Activated CD4-positive, alpha-beta T cell treated with anti-CD3 and anti-CD28 coated beads, Interleukin-10, Interleukin-2, amounts not matched to agents 100 ng/mL and 50 ng/mL, durations not matched to agents 16 hours and 8 hours (primary cell): ENCODE data around the gene ELL2.
A peak's percentile ranks its signal among the peaks of the same experiment; 100 is the strongest.

ENCODE experiments used
- DNase-seq: peaks from one replicate; pipeline ENCODE4 v3.0.0-alpha.2; 2020

ELL2 gene

DNA sequence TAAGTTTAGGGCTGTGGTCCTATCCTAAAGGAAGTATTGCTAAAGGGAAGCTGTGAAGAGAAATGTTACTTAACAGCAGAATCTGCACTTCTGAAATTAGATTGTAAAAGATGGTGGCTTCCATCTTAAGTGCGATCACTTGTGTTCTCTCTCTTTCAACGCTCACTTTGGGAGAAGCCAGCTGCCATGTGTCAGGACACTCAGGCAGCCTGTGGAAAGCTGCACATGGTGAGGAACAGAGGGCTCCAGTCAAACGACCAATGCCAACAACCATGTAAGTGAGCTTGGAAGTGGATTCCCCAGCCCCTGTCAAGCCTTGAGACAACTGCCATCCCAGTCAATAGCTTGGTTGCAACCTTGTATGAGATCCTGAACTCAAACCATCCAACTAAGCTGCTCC, 87.4 kb downstream of the ELL2 start:
- no peak for DNase-seq

DNA sequence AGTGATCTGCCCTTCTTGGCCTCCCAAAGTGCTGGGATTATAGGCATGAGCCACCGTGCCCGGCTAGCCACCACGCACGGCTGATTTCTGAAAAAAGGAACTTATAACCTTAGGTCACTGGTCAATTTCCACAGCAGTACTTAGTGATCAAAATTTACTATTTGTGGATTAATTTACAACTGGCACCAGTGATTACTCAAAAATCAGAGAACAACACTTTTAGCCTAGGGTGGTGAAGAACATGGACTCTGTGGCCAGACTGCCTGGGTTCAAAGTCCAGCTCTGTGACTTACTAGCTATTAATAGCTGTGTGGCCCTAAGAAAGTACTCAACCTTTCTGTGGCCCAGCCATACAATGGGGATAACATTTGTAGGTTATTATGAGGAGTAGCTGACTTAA, 88.3 kb downstream of the ELL2 start:
- DNase-seq = no peak

DNA sequence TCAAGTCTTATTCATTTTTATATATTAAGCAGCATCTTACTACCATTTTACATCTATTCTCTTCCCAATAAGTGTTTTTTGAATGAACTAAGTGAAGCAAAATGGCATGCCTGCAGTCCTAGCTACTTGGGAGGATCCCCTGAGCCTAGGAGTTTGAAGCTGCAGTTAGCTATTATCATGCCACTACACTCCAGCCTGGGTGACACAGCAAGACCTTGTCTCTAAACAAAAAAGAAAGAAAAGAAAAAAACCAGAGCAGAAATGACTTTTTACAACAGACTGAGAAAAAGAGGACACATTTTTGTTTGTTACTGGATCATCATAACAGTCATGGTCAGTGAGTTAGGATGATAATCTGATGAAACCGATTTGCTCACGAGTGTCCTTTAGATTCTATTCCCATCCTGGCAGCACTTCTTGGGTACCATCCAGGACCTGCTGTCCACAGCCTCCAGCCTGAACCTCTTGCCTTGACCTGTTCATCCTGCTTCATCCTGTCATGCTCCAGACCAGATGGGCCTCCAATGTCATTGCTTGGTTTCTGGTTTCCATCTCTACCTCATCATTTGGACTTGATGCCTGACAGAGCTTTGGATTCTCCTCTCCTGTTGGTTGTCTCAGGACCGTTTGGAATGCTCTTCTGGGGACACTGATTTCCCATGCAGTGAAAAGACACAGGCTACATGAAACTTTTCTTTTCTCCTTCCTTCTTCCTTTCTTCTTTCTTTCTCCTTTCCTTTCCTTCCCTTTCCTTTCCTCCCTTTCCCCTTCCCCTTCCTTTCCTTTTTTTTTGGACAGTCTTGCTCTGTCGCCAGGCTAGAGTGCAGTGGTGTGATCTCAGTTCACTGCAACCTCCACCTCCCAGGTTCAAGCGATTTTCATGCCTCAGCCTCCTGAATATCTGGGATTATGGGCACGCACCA, 89.0 kb downstream of the ELL2 start:
- DNase-seq = no peak

DNA sequence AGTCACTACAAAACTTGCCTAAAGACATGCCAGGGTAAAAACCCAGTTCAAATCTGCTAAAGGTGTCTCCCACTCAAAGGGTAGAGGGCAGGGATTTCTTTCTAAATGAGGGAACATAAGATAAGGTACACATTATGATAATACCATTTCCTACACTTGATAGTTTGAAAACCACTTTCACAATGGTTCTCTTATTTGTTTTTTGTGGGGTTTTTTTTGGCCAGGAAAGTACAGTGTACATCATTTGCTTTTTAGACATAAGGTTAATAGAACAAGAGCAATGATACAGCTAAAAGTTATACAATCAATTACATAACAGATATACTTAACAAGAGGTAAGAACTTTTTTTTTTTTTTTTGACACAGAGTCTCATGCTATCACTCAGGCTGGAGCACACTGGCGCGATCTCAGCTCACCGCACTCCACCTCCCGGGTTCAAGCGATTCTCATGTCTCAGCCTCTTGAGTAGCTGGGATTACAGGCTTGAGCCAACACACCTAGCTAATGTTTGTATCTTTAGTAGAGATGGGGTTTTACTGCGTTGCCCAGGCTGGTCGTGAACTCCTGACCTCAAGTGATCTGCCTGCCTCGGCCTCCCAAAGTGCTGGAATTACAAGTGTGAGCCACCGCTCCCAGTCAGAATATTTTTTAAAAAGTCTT, 90.4 kb downstream of the ELL2 start:
- no peak for DNase-seq

DNA sequence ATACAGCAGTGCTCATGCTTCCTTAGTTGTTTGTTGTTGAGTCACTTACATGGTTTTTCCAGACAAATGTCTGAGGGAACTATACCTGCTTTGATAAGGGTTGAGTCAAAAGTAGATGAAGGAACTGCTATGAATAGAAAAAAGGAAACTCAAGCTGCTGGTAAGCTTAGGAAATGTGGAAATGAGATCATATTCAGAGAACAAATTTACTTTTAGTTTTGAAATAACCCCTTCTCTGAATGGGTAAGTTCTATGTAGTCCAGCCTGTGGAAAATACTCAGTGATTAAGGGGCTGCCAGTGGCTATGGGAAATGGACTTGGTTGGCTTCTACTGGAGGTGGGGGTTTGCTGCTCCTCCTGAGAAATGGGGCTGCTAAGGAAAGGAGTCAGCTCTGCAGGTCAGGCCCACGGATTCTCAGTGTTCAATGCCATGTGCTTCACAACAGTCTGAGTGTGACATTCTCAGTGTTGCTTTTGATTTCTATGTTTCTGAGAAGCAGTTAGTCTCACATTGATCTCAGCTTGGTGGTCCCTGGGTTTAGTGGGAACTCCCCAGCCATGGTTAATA, 91.5 kb downstream of the ELL2 start:
- peak; percentile 87 for DNase-seq

DNA sequence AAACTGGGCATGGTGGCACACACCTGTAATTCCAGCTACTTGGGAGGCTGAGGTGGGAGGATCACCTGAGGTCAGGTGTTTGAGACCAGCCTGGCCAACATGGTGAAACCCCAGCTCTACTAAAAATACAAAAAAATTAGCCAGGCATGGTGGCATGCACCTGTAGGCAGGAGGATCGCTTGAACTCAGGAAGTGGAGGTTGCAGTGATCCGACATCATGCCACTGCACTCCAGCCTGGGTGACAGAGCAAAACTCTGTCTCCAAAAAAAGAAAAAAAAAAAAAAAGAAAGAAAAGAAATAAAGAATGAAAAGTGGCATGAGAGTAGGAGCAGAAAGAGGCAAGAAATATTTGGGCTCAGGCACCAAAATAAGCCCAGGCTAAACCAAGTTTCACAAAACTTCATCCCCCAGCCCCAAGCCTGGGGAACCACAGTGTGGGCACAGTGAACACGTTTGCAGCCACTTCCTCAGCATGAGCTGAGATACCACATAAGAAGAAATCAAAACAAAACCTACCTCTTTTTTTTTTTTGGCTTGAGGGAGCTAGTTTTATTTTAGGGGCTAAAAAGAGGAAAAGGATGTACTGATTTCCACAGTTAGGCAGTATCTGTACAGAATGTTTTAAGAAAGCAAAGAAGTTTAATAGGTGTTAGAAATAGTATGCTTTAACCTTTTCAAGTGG, 92.3 kb downstream of the ELL2 start:
- peak; percentile 85 for DNase-seq

DNA sequence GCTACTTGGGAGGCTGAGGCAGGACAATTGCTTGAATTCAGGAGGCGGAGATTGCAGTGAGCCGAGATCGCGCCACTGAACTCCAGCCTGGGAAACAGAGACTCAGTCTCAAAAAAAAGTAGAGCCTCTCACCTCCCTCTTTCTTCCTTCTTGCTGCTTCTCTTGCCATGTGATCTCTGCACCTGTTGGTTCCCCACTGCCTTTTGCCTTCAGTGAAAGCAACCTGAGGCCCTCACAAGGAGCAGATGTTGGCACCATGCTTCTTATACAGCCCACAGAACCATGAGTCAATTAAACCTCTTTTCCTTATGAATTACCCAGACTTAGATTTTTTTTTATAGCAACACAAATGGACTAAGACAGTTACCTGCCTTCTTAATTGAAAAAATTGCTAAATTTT, 93.5 kb downstream of the ELL2 start:
- DNase-seq = no peak

DNA sequence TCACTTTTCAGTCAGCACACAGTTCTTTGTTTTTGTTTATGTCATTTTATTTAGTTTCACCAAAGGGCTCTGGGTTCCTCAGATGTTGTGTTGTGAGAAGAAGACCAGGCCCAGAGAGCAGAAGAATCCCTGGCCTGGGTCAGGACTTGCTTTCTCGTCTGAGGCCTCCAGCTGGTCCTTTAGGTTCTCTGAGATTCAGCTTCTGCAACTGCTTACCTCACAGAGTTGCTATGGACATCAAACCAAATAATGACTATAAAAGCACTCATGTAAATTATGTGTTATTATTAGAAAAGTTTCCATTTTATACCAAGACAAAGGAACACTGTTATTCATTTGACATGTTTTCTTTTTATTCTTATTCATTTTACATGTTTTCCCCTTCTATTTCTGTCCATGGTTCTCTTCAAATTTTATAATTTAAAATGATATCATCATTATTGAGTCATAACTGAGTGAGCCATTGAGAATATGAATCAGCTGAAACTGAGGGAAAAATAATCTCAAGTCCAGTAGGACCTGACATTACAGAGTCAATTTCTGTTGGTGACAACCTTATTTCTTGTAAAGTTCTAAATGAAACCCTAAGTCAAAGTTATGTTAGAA, 95.1 kb downstream of the ELL2 start:
- no peak for DNase-seq

DNA sequence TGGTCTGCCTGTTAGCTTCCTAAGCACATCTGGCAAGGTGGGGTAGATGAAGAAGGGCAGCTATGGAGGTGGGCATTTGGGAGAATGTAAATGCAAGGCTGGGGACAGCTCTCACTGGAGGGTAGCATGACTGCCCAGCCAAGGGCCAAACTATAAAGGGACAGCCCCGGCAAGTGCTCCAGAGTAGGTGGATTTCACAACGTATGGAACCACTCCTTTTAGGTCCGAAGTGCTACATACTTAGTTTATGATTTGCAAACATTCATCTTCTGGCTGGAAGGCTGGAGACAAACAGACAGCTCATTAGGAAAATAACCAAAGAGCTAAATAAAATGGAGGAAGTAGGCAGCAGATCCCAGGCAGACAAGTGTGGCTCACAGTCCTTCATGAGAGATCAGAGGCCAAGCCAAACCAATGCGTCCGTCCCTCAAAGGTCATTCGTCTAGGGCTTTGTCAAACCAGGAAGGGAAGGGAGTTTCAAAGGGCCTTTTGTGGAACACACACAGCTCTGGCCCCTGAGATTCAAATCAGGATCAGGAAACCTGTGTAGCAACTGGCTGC, 96.6 kb downstream of the ELL2 start:
- DNase-seq = no peak

DNA sequence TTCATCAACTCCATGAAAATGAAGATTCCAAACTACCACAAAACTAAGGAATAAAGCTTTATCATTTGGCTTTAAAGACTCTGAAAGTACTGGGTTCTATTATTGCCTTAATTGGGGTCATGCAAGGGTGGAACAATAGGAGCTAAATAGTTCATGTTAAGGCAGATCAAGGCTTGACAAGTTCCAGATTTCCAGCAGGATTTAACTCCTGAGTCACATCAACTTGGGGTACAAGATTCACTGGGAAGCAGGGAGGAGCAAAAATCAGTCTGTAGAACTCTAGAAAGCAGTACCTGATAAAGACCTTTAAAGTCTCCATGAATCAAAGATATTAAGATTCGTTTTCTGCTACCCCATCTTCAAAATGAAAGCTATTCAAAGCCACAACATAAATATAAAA, 97.2 kb downstream of the ELL2 start:
- no peak for DNase-seq

DNA sequence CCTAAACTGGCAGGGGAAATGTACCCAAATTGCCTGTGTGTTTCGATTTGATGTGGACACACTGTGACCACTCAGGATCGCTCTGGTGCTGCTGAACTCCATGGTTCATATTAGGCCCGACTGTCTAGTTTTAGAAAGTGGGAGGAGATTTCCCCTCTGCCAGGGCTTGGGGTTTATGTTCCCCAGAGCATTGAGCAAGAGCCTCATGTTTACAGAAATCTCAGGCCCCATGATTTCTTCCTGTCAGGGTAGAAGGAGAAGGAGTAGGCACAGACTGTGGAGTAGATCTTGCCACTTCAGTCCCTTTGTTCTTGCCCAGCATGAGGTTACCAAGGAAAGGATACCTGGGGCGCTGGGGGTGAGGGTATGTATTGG, 98.3 kb downstream of the ELL2 start:
- DNase-seq = peak; percentile 36

DNA sequence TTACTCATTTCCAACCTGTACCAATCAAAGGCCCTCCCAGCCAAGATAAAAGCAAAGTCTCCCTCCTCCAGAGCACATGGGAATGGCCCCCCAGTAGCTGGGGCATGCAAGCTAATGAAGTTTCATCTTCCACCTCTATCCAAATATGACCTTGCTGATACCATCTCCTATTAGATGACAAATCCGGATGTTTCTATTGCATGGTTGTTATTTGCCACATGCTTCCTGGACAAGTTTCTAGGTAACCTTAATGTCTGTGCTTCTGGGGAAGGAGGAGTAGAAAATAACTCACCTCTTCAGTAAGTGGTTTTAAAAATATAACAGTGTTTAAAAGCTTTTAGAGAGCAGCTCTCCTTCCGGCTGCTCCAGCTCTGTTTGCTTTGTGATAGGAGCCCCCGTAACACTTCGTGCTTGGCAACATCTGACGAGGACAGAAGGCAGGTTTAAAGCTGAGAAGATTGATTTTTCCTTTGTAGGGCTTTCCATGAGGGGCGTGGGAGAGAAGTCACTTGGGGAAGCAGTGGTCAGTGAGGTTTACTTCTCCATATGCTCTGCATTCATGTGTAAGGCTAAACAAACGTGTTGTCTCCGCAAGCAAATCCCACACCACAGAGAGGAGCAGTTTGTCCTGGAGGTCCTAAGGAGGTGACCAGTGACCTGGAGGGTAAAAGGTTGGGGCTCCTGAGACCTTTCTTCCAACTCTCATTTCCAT, 98.8 kb downstream of the ELL2 start:
- peak; percentile 56 for DNase-seq

DNA sequence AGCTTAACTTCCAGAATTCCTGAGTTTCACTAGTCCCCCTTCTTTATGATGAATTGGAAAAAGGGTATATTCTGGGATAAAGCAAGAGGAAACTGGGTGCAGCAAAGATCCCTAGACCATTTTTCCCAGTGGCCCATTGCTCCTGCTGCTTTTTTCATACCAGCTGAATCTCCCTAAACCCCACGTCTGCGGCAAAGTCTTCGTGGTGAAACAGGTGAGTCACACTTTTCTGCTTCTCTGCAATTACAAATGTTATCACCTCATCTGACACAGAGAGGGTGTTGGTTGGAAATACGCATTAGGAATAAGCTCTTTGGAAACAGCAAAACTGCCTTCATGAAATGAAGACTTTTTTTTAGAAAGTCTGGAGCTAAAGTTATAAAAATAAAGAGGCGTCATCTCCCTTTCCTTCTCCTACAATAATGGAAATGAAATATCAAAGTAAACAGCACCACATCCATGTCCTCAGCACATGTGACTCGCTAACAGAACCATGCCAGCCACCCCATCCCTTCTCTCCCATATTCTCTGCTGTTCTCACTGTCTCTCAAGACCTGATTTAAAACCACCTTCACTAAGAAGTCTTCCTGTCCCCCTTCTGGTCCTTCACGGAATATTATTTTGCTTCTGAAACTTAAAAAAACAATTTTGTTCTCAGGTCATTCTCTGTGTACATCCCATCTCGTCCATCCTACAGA, 99.6 kb downstream of the ELL2 start:
- DNase-seq = peak; percentile 77

DNA sequence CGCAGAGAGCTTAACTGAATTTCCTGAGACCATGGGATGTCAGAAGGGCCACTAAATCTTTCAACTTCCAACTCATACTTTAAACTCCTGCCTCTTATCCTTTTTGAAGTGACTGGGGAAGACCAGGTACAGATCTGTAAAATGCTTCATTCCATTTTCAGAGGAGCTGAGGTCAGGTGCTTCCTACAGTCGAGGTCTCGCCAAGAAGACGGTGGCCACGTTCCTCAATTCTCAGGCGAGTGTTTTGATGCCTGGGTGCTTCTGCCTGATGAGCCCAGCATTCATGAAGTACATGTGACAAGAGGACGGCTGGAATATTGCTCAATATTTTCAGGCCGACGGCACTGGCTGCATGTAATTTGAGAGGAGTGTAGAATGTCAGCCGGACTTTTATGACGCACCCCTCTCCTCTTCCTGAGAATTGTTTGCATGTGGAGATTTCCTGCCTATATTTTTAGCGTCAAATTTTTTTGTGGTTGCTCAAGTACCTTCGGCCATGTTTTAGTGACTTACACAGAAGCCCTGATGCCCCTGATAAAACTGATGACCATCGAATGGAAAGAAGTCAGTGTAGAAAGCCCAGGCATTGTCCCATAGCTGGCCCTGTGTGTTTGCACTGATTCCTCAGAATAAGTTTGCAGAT, 100.3 kb downstream of the ELL2 start:
- peak; percentile 42 for DNase-seq

DNA sequence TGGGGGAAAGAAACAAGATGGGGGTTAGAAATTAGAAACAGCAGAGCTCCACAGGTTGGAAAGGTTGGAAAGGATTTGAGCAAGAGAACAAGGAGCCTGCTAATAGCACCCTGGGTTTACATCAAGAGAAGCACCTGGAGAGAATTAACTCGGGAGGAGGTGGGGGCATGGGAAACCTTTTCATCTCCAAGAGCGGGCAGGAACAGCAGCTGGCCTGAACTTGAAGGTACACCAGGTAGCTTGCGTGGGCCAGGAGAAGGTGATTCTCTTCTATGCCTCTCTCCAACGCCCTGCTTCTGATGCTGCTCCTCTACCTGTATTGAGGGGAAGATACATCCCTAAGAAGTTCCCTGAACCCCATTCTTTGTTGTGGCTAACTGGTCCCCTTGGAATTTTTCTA, 102.0 kb downstream of the ELL2 start:
- DNase-seq = no peak

DNA sequence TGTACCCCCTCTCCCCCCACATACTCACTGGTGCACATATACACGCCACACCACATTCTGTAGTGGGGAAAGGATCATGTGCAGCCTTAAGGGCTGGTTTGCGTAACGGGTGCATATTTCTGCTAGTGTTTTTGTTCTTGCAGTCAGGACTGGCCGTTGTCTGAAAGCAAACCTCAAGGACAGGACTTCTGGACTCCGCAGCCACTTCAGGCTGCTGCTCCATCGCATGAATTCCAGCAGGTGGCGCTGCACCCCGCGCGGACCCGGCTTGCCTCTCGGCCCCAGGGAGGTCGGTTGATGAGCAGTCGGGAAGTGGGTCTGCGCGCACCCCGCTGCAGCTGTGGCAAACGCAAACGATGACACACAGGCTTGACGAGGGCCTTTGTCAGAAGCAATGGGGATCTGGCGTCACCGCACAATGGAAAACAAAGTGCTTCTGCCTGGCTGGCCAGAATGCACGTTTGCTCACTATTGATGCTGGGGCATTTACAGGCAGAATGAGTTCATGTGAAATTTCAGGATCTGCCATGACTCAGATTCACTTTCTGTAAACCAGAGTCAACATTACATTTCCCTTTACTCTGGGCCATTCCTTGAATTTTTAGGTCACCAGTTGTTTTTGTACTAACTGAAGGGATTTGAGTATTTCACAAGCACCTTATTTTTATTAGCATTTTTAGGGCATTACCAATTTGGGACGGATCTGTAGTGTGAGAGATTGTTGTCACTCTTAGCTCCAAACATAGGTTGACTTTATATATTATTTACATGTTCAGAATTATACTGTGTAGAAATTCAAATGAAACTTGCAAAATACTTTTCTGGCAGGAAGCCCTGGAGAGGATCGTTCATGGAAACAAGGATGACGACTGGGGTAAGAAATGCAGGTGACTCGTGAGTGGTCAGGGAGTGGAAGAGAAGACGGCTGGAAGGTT, 102.7 kb downstream of the ELL2 start:
- peak; percentile 96 for DNase-seq

DNA sequence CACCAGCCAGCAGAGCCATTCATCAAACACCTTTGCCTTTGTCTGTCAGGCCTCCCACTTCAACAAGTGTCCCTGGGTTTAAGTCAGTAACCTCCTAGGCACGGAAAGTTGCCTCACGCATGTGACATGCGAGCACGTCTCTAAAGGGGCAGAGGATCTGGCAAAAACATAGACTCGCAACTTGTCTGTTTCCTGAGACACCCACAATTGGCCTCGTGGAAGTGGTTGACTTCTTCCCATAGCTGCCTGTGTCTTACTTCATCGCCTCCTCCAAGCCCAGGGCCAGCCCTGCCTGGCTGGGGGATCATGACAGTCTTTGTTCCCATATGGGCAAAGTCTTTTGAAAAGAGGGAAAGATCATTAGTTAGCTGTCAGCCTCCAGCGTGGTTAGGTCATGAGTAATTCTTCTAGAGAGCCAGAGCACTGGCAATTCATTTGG, 103.6 kb downstream of the ELL2 start:
- DNase-seq = no peak

DNA sequence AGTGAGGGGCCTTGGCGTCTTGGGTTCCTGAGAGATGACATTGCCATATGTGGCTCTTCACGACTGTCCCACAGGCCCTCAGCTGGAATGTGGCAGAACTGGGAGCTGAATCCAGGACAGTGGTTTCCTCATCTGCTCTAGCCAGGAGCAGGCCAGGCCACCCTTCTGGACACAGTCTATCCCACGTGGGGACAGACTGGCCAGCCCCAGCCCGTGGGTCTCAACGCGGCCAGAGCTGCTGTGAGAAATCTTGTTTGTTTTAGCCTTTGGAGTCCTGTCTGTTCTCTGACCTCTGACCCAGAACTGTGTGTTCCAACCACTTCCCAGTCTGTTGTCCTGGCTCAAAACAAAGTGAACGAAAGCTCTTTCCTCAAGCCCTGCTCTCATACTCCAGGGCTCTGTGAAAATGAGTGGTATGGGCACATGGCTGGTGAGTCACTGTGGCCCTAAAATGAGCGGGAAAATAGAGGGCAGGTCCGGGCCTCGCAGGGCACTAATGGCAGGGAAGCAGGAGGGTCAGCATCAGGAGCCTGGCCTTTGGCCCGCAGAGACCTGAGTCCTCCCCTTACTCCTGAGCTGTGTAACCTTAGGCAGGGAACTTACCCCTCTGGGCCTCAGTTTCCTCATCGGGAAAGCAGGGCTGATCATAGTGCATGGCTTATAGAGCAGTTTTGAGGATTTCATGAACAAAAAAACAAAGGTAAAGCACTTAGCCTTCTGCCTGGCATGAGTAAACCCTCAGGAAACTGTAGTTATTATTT, 104.3 kb downstream of the ELL2 start:
- no peak for DNase-seq

DNA sequence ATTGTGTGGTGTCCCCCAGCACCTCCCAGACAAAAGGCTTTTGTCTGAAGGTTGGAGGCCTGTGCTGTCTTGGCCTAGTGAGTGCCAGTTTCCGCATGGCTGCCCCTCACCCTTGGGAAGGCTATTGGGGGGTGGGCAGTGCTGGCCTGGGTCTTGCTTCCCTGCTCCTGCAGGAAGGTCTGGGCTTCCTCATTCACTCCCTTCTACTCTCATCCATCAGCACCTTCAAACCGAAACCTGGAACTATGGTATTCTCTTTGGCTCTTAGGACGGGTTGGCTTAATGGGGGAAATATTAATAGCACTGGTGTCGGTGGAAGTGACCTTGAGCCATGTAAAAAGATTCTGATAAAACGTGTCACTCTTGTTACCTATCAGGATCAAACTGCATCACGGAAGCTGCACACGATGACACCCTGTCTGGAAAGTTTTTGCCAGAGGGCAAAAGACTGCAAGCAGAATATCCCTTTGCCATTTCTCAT, 105.1 kb downstream of the ELL2 start:
- no peak for DNase-seq
